HG03432 (cell line): ENCODE results near the gene TMEM132A.
"Not testable (repeated sequence)": the region's sequence is repeated elsewhere in the genome, so short reads cannot be mapped to it uniquely, and the experiment has no call there.

ENCODE experiments used
- ATAC-seq: cut with Tn5 transposase; IDR thresholded peaks from one replicate; pipeline ENCODE4 v1.9.1; 2021; ENCODE audit warnings: mild to moderate bottlenecking, moderate library complexity; ENCODE audit not compliant: unreplicated experiment

The TMEM132A gene

DNA sequence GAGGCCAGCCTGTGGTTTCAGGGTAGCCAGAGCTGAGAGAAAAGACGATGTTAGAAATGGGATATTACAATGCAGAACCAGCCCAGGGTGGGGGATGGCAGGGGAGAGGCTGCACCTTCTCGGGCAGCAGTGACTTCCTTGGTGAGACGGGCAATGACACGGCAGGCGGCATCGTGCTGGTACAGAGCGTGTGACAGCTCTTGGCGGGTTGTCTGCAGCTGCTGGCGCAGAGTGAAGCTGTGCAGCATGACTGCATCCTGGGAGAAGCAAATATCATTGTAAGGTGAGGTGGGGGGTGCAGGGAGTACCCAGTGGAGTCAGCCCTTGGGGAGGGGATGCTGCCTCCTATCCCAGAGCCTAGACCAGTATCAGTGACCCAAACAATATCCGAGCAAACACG is 21.6 kb upstream of the TMEM132A start:
- ATAC-seq = no peak

DNA sequence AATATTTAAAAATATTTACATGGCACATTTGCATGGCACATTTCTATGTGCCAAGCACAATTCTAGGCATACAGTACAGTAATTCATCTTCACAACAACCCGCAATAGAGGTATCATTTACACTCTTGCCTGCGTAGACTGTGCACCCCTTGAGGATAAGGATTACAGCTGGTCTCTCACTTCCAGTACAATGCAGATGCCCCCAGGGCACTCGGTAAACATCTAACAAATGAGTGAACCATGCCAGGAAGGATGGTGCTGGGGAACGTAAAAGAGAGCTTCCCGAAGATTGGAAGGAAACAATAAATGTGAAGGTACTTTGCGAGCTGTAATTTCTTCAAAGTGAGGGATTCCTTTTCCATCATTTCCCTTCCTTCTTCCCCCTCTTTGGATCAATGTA is 19.2 kb upstream of the TMEM132A start:
- no peak for ATAC-seq

DNA sequence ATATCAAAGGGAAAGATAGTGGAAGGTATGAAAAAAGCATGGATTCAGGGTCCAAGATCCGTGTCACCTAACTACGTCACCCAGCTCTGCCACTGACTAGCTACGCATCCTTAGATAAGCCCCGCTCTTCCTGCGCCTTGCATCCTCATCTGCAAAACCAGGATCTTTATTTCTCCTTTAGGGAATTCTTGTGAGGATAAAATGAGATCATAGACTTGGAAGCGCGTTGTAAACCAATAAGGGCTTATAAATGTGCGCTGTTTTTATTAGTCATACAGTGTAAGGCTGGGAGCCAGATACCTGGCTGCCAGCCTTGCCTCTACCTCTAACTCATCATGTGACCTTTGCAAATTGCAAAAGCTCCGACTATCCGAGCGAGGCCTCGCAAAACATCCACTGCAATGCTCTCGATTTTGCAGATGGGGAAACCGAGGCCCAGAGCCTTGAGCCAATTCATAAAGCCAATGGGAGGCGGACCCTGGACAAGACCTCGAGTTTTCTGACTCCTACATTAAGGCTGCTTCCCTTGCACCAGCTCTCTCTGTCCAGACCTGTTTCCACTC is 18.6 kb upstream of the TMEM132A start:
- ATAC-seq = no peak

DNA sequence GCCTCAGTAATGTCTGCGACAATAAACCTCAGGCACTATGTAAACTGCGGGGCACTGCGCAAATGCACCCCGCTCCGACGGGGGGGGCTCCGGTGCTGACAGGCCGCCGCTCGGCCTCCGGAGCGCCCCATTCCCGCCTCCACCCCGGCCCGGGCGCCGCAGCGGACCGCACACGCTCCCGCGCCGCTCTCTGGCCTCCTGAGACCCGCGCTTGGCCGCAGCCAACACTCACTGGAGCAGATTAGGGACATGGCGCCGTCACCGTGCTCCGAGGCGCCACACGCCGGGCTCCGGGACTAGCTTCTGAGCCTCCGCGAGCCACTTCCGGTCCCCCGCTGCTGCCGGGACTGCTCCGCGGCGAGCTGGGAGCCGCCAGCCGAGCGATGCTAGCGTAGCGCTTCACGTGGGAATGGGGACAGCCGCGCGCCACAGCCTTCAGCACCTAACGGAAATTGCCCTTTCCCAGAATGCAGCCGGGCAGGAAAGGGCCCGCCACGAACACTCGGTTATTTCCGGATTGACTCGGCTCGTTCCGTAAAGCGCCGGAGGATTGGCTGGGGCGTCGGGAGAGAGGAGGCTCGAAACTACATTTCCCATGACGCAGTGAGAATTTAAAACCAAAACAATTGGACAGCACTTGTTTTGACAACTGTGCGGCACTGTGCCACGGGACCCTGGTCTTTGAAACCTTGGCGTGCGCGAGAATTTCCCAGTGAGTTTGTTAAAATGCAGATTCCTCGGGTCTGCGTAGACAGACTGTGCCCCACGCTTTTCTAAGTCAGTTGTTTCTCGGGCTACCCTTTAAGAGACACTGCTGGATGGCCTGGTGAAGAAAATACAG is 17.9 kb upstream of the TMEM132A start, which contains the start of gene PRPF19:
TSS of gene PRPF19 (minus strand) at position 454 of the 841 bp plus-strand sequence. CDS start at position 251, 203 bp downstream.
- peak; percentile 80 for ATAC-seq

DNA sequence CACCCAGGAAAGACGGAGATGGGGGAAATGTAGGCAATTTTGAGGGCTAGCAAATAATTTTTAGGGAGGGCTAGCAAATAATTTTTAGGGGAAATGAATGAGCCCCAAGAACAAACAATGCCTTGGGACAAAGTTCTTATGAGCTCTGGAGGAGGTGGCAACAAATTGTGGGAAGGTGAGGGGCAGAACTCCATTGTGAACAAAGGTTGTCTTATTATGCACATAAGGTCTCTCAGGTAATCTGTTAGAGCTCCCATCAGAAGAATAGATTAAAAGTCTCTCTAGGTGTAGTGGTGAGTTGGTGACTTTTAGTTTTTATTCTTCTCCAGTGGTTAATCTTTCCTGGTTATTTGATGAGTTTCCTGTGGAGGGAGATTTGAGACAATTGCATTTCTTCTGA is 15.5 kb upstream of the TMEM132A start:
- no peak for ATAC-seq

DNA sequence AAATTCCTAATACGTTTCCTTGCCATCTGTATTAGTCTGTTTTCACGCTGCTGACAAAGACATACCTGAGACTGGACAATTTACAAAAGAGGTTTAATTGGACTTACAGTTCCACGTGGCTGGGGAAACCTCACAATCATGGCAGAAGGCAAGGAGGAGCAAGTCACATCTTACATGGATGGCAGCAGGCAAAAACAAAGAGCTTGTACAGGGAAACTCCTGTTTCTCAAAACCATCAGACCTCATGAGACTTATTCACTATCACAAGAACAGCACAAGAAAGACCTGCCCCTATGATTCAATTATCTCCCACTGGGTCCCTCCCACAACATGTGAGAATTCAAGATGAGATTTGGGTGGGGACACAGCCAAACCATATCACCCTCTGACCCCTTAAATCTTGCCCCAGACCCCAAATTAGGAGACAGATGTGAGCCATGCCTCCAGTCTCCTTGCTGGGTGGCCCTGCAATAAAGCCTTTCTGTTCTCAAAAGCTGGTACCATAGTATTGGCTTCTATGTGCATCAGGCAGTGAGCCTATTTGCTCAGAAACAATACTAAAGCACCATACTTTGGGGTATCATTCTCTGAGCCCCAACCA is 14.5 kb upstream of the TMEM132A start:
- ATAC-seq = not testable (repeated sequence)

DNA sequence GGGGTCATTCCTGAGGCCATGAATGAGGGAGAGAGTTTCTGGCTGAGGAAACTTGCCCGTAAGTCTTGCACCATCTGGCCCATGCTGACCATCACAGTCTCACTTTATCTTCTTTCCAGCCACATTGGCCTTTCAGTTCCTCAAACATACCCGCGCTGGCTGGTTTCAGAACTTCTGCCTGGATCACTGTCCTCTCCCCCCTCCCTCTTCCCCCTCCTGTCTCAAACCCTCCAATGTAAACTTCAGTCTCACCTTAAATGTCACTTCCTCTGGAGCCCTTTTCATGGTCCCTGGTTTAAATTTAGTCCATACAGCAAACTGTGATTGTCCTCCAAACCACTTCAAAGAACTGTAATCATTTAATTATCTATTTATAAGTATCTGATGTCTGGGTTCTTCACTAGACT is 14.0 kb upstream of the TMEM132A start:
- ATAC-seq = peak; percentile 38

DNA sequence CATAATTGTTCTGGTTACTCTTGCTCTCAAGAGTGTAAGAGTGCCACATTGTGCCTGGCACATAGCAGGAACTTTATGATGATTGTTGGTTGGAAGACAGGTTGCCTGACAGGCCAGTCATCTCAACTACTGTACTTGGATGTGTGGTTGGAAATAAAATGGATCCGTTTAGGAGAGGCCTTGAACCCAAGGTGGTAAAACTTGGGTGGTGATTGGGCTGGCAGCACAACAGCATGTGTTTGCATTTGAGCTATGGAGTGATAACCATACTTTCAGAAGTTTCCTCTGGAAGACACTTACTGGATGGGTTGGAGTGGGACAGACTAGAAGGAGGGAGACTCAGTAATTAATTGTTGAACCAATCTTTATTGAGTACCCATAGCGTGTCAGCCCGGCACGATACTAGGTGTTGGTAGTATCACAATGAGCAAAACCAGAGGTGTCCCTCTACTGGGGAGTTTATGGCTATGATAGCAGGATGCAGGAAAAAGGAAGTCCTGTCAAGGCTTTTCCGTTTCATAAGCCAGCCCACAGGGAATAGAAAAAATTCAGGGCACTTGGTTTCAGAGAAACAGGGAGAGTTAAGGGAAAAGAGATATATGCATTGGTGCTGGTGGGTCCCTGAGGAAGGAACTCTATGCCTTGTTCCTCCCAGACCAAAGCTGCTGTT is 13.4 kb upstream of the TMEM132A start:
- no peak for ATAC-seq

DNA sequence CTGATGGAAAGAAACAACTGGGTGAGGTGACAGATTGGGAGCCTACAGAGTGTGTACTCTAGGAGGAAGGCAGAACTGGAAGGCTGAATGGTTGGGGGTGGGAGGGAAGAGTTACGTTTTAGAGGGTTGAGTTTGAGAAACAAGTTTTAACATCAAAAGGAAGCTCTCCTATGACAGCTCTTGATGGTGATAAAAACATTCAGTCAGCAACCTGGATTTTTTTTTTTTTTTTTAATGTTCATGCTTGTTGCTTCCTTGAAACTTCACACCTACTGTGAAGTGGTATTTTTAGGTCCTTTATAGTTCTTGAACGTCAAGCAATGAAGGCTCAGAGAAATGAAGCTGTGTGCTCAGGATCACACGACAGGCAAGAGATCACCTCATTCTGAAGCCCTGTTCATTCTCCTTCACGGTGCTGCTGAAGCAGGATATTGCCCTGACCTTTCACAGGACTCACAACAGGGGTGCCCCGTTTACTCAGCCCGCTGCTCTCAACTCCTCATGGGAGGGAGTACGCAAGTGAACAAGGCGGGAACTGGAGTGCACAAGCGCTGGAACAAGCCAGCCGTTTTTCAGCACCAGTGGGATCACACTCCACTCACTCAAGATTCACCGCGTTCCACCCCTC is 11.9 kb upstream of the TMEM132A start:
- no peak for ATAC-seq

DNA sequence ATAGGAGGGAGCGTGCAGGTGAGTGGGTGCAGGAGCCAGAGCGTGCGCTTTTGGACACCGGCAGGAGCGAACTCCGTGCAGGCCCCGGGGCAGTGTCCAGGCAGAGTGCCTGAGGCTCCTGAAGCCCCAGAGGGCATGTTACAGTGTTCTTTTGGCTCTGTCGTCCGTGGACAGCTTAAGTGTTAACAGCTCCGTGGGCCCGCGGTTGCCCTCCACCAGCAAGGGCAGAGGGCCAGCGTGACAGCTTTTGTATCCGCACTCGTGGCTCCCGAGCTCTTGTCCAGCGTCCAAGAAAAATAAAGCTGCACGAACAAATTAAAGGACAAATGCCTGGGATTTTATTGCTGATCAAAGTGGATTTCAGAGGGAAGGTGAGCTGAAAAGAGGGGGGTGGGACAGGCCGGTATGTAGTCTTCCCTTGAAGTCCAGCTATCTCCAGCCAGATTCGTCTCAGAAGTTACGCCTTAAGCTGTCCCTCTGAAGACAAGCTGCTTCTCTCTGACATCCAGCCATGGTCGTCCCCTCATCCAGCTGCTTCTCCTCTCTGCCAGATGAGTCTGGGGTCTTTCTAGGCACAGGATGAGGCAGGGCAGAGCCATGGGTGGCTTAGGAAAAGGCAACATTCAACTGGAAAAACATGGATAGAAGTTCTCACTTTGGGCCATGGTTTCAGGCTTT is 11.3 kb upstream of the TMEM132A start:
- ATAC-seq = no peak

DNA sequence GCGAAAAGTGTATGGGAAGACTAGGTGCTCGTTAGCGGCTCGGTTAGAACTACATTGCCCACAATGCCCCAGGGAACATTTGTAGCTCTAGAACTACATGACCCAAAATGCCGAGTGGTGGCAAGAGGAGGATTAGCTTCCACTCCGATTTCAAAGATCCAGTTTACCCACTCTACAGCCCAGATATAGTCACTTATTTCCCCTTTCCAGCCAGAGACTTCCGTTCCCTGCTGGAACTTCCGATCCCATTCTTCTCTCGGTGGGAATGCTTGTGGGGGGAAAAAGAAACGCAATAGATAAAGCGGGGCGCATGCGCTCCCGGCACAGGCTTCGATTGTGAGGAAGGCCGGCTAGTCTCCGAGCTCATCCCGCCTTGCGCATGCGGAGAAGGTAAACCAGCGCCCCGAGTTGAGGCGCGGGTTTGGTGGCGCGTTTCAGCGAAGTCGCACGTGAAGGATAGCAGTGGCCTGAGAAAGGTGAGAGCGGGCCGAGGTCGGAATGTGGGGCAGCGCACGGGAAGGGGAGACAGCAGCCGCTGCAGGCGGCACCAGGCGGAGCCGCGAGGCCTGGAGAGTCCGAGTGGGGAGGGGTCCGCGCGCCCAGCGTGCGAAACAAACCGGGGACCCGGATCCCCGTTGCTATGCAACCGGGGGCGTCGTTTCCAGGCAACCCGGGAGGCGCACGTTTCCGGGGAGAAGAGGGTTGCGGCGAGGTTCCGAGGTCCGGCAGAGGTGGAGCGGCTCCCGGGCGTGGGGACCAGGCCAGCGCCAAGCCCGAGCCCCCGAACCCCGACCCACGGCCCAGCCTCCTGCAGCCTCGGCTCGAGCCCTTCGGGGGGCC is 10.2 kb upstream of the TMEM132A start, which contains the start of gene TMEM109:
TSS of gene TMEM109 (plus strand) at position 366 of the 840 bp plus-strand sequence. CDS start 5,536 bp downstream, outside the sequence.
- ATAC-seq = peak; percentile 48

DNA sequence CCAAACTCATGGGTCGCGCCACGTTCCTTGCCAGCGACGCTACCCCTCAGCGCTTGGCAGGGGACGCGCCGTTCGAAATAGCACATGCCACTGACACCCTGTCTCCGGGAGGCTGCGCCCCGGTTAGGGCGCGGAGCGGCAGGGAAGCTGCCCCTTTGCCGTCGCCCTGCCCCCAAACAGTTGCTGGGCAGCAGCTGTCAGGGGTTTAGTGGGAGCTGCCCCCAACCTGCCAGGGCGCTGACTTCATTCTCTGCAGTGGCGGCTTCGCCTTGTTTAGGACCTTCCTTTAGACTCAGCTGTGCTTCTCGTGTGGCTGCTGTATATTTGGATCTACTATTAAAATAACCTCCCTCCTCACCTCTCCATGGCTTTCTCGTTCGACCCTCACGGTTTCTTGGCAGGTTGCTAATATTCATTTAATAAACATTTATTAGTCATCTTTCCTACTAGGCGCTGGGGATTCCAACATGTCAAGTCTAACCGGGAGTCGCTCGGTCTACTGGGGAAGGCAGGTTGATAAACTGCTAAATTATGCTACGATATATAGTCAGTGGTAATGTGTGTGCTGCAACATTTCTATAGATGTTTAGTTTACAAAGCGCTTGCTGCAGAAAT is 9.5 kb upstream of the TMEM132A start:
- ATAC-seq = peak; percentile 3

DNA sequence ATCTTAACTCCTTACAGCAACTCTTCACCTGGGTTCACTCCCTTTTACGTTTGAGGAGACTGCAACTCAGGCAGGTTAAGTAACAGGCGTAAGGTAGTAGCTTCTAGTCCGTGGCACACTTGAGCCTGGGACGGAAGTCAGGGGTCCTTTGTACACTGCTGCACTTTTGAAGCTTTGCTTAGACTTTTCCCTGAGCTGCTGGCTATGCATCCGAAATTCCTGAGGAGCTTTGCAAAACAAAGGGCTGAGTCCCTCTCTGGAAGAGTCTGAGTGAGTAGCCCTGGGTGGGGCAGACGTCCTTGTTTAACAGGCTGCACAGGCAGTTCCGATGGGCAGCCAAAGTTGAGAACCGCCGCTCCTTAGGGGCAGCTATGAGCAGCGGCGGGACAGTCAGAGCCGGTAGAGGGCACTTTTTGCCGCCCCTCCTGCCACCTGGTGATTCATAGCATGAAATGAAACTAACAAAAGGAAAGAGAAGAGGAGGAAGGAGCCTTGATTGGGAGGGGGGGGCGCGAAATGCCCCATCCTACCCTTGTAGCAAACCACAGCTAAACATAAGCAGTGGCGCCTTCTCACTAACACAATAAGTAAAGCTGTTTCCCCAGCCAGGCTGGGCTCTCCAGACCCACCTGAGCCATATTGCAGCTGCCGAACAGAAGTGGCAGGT is 8.9 kb upstream of the TMEM132A start:
- peak; percentile 59 for ATAC-seq

DNA sequence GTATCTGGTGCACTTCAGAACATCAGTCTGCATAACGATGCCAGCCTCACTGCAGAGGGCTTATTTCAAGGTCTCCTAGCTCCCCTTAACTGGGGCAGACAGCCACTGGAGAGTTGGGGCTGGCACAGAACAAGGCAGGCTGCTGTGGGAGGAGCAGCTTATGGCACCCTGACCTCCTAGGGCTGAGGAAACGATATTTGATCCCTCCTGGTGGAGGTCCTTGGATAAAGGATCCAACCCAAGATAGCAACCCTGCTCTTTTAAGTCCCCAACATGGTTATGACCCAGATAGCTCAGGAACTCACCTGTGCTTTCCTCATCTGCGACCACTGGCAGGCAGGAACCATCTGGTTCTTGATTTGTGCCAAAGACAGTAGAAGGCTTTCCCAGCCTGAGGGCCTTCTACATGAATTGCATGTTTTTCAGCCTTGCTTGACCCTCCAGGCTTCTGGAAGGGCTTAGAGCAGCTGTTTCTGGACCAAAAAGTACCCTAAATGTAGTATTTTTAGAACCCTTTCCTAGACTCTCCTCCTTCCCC is 7.5 kb upstream of the TMEM132A start:
- no peak for ATAC-seq

DNA sequence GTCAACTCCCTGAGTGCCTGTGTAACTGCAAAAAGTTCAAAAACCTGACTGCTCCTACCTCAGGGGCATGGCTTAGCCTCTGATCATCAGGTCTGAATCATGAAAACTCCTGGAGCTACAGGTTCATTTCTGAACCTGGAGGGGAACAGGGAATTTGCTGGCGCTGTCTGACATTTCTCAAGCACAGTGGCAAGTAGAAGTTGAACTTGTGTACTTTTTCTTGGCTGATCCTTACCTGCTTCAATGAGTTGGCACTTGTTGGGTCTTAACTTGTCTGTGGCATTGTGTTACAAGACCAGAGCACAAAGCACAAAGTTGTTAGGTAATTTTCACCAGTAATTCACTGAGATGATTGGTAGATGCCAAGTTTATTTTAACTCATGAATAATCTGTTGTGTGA is 7.0 kb upstream of the TMEM132A start:
- ATAC-seq = no peak

DNA sequence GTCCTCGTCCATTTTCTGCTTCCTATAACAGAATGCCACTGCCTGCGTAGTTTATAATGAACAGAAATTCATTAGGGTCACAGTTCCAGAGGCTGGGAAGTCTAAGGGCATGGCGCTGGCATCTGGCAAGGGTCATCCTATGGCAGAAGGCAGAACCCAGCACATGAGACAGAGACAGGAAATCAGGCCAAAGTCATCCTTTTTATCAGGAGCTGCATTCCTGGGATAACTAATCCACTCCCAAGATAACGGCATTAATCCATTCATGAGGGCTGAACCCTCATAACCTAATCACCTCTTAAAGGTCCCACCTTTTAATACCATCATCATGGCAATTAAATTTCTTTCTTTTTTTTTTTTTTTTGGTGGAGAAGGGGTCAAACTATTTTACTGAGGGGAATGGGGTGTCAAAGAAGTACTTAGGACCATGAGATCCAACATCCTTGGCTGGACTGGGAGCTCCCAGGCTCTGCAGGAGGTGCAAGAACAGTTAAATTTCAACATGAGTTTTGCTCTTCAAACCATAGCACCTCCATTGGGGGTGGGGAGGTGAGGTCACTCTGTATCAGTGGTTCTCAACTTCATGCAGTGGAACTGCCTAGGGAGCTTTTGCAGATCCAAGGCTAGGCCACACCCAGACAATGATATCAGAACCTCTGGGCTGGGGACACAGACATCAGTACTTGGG is 5.9 kb upstream of the TMEM132A start:
- no peak for ATAC-seq

DNA sequence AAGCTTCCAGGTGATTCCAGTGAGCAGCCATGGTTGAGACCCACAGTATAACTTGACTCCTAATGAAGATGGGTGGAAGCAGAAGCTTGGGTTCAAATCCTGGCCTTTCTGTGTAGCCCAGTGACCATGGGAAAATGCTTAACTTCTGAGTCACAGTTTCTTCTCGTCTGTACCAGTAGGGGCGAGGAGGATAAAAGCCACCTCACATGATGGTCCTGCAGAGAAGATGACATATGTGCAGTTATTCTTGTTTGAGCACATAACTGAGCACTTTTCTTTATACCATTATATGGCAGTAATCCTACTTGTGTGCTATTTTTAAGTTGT is 5.4 kb upstream of the TMEM132A start:
- ATAC-seq = no peak

DNA sequence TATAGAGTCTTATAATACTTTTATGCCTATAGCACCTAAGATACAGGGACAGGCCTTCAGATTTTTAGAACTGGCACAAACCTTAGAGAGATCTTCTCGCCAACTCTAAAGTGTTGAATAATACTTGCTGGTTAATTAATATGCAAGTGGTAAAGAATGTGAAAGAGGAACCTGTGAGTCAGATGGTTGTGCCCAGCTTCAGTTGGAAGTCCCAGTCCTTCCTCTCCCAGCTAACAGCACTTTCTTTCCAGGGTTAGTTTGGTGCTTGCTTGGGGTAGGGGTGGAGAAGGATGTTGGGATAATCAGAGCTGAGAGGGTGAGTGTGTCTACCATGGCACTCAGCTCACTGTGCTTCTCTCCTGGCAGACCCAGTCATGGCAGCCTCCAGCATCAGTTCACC is 4.9 kb upstream of the TMEM132A start:
- ATAC-seq = no peak
